Right lobe of liver (tissue), 6 donors: ENCODE data around the gene CYP2W1. TPM values are rescaled to one million over a fixed set of nuclear protein-coding genes. Genes with fewer than 3 reads are reported as not detected.

Experiments
- ATAC-seq, 4 donors: fragments of 200-7000 bp; cut with Tn5 transposase; one replicate each; pipeline ENCODE4 v1.9.1; 2020; ENCODE audit warnings: mild to moderate bottlenecking in 4 of 4, moderate library complexity in 4 of 4
- DNase-seq, 3 donors: peaks; one replicate each; pipeline ENCODE4 v3.0.0-alpha.2; 2020
- H3K27ac ChIP-seq, 3 donors: fragments of 200-600 bp; one replicate each; pipeline ENCODE4 v1.8.0; 2022
- H3K27me3 ChIP-seq, 2 donors: fragments of 200-600 bp; one replicate each; pipeline ENCODE4 v1.8.0; 2022
- H3K36me3 ChIP-seq, 4 donors: fragments of 200-600 bp; sonication (generic) in 1 of 4; one replicate each; pipeline versions ENCODE4 v1.5.1 to v1.8.0; 2017 to 2022; ENCODE audit warnings: control low read depth in 1 of 4
- H3K4me1 ChIP-seq, 4 donors: fragments of 200-600 bp; sonication (generic) in 1 of 4; one replicate each; pipeline versions ENCODE4 v1.5.1 to v1.8.0; 2017 to 2022; ENCODE audit warnings: control low read depth in 1 of 4
- H3K4me3 ChIP-seq, 3 donors: fragments of 200-600 bp; one replicate each; pipeline ENCODE4 v1.8.0; 2022
- H3K9me3 ChIP-seq, 4 donors: fragments of 200-600 bp; sonication (generic) in 1 of 4; one replicate each; pipeline versions ENCODE4 v1.5.1 to v1.8.0; 2017 to 2022; ENCODE audit warnings: control low read depth in 1 of 4
- POLR2A ChIP-seq: fragments of 450-650 bp; IDR thresholded peaks from one replicate; pipeline ENCODE4 v1.6.1; 2017; ENCODE audit warnings: antibody characterized with exemption, mild to moderate bottlenecking
- WGBS: methylation state at CpG from one replicate; pipeline ENCODE4 v1.1.6; 2018; ENCODE audit warnings: low coverage, low lambda C conversion rate; ENCODE audit not compliant: insufficient coverage; ENCODE audit errors: missing lambda C conversion rate; 5-methylcytosine and 5-hydroxymethylcytosine counted together
- intact Hi-C, 2 donors: fragments of 100-400 bp; cut with DNase I; formaldehyde crosslinking; loops; one replicate each; pipeline versions ENCODE4 v1.11.2 to v1.14.1; 2022
- total RNA-seq, 6 experiments: library from RNA; depleted of rRNA in 2 of 6; stranded (reverse); fragments of >200 nt in 2 of 6; fragmentation: NEBNext Ultra II Directional in 3 of 6; extraction: Animal tissue kit (Norgen Biotek cat#: 25700) in 3 of 6; gene quantifications; one replicate each; pipeline versions ENCODE4 v1.1.0 to v1.2.4, GENCODE V29; 2016 to 2023
- TF ChIP-seq, protein P1 (sequence below), 4 donors: fragments of 200-600 bp in 3 of 4; fragments of 450-650 bp in 1 of 4; IDR thresholded peaks; one replicate each; pipeline versions ENCODE4 v1.5.1 to v1.8.0; 2016 to 2022; ENCODE audit warnings: antibody characterized with exemption in 4 of 4, mild to moderate bottlenecking in 2 of 4
- donor health status: DM: no; HTN: yes; CAD: no.
- donor health status: DM: no; HTN: no; CAD: no.
- donor health status: DM: no; HTN: no; CAD: no.
- donor health status: DM: no; HTN: yes; CAD: no.
- donor health status: DM: no; HTN: yes; CAD: no.

The CYP2W1 gene
- total RNA-seq, 6 experiments from 2014 or later = not detected

DNA sequence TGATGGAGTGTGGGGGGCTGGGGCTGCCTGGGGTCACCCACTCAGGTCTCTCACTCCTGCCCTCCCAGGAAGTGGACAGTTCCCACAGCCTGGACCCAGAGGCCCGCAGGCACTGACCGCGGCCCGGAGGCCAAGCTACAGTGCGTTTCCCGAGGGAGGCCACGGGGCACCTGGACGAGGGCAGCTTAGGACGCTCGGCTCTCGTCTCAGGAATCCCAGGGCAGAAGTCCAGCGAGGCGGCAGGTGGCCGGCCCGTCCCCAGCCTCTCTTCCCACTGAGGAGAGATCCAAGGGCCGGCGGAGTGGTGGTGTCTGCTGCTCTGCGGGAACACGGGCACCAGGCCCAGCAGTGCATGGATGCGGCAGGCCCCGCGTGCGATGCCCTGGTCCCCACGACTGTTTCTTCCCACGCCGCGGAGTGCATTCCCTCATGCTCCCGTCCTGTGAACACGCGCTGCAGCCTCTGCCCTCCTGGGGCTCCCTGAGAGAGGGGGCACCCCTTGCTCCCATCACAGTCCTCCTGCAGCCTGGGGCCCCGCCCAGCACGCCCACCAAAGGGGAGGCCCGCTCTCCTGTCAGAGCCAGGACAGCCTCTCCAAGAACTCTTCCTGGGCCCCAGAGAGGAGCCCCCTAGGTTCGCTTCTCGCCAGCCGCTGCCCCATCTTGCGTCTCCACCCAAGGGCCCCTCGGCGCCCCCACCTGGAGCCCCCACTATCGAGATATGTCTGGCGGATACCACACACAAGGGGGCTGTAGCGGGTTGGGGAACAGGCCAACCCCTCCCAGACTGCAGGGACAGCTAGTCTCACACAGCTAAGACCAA, 37.0 kb downstream of the CYP2W1 start:
- DNase-seq (no peak), ATAC-seq (no peak)
- no peaks in the 10 kb centered on the region for H3K9me3 ChIP-seq
- 83% methylated on average over 1 of the region's 42 CpGs for WGBS
- intact Hi-C loops = no loop called here
- TF ChIP-seq, protein P1, sequence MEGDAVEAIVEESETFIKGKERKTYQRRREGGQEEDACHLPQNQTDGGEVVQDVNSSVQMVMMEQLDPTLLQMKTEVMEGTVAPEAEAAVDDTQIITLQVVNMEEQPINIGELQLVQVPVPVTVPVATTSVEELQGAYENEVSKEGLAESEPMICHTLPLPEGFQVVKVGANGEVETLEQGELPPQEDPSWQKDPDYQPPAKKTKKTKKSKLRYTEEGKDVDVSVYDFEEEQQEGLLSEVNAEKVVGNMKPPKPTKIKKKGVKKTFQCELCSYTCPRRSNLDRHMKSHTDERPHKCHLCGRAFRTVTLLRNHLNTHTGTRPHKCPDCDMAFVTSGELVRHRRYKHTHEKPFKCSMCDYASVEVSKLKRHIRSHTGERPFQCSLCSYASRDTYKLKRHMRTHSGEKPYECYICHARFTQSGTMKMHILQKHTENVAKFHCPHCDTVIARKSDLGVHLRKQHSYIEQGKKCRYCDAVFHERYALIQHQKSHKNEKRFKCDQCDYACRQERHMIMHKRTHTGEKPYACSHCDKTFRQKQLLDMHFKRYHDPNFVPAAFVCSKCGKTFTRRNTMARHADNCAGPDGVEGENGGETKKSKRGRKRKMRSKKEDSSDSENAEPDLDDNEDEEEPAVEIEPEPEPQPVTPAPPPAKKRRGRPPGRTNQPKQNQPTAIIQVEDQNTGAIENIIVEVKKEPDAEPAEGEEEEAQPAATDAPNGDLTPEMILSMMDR (IDR thresholded peaks at IDR 0.05) = no peak
- TF ChIP-seq POLR2A = no peak
- no peaks in the 10 kb centered on the region for H3K36me3 ChIP-seq
- no peaks in the 10 kb centered on the region for H3K4me1 ChIP-seq
- H3K27ac ChIP-seq = no peak overlapping the region
- no peak overlapping the region for H3K4me3 ChIP-seq
- H3K27me3 ChIP-seq = no peaks in the 10 kb centered on the region

DNA sequence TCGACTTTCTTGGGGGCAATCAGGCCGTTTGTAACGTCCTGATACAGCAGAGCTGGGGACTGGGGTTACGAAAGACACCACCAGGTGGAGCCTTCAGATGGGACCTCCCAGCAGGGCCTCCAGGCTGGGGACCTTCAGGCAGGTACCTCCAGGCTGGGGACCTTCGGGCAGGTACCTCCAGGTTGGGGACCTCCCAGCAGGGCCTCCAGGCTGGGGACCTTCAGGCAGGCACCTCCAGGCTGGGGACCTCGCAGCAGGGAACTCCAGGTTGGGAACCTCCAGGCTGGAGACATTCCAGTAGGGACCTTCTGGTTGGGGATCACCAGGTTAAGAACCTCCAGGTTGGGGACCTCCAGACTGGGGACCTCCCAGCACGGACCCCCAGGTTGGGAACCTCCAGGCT, 37.9 kb downstream of the CYP2W1 start:
- Histone ChIP-seq H3K4me3 (no peak overlapping the region), H3K36me3 (no peaks in the 10 kb centered on the region), H3K4me1 (no peaks in the 10 kb centered on the region), H3K9me3 (no peaks in the 10 kb centered on the region), H3K27me3 (no peaks in the 10 kb centered on the region), H3K27ac (no peak overlapping the region)
- no peak for TF ChIP-seq POLR2A
- TF ChIP-seq, protein P1 (IDR thresholded peaks at IDR 0.05) = peak; percentile 11 to 34 (median 21)
- WGBS = no CpG with 5 or more reads among the region's 7 CpGs
- DNase-seq = no peak
- intact Hi-C loops = no loop called here
- ATAC-seq = peak; percentile 17 to 43 (median 34)

DNA sequence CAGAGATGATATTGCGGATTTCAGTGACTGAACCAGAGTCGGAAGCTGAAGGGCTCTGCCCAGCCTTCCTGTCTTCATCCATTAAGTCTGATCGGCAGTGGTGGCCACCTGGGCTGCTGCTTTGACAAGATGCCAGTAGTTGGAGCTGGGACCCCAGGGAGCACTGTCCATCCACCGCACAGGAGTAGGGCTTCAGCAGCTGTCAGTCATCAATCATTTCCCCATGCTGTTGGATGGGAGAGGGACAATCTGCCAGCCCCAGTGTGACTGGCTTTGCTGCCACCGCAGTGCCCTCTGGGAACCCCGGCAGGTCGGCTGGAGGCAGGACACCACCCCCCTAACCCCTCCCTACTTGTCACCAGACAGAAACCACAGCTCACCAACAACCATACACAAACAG, 38.4 kb downstream of the CYP2W1 start:
- Histone ChIP-seq H3K27me3 (no peaks in the 10 kb centered on the region), H3K36me3 (no peaks in the 10 kb centered on the region), H3K4me3 (no peak overlapping the region), H3K9me3 (no peaks in the 10 kb centered on the region), H3K4me1 (no peaks in the 10 kb centered on the region), H3K27ac (no peak overlapping the region)
- intact Hi-C loops = no loop called here
- DNase-seq (no peak), ATAC-seq (no peak)
- TF ChIP-seq, protein P1 (IDR thresholded peaks at IDR 0.05) = no peak
- no peak for TF ChIP-seq POLR2A
- WGBS = 80% methylated on average over 1 of the region's 7 CpGs

DNA sequence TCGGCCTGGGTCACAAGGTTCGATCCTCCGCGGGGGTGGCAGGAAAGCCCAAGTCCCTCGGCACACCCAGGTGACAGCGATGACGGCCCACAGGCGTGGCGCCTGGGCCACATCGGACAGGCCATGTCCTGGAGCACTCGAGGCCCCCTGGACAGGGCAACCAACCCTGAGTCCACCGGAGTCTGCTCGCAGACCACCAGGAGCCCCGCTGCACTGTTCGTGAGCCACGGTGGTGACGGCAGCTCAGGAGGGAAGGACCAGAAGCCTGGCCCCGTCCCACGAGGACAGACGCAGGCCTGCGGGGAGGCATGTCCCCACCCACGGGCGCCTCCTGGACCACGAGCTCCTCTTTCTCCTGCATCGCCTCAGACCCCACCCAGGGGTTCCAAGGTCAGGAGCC, 39.0 kb downstream of the CYP2W1 start:
- ATAC-seq (no peak), DNase-seq (no peak)
- H3K4me3 ChIP-seq = no peak overlapping the region
- intact Hi-C loops = no loop called here
- TF ChIP-seq, protein P1 (IDR thresholded peaks at IDR 0.05) = no peak
- no peak for TF ChIP-seq POLR2A
- WGBS = no CpG with 5 or more reads among the region's 25 CpGs
- H3K27ac ChIP-seq = no peak overlapping the region
- no peaks in the 10 kb centered on the region for H3K36me3 ChIP-seq
- H3K27me3 ChIP-seq = no peaks in the 10 kb centered on the region
- no peaks in the 10 kb centered on the region for H3K9me3 ChIP-seq
- no peaks in the 10 kb centered on the region for H3K4me1 ChIP-seq
